HCT116 (cell line): ENCODE data around the gene TPH2. TPM values are rescaled to one million over a fixed set of nuclear protein-coding genes. Genes with fewer than 3 reads are reported as not detected.

ENCODE experiments used
- ATAC-seq: fragments of 200-7000 bp; cut with Tn5 transposase; 2 replicates; pipeline ENCODE4 v1.9.1; 2020; ENCODE audit warnings: mild to moderate bottlenecking, moderate library complexity
- BruUV-seq: library from RNA; stranded (reverse); fragments of 400-500 nt; replicated peaks from 2 replicates; lab custom pipeline; 2021; lab: Mats Ljungman, UMichigan
- CTCF ChIA-PET: fragments of 300-600 bp; sonication (Branson Sonifier 250); formaldehyde crosslinking; loops from one replicate; lab custom pipeline; 2021; ENCODE audit warnings: antibody characterized with exemption; lab: Charles Lee
- POLR2A ChIA-PET: fragments of 300-600, 350-600 bp; sonication (Branson Sonifier 250); formaldehyde crosslinking; loops from one replicate; lab custom pipeline; 2021; ENCODE audit warnings: antibody characterized with exemption; lab: Charles Lee
- RAD21 ChIA-PET, 2 experiments: fragments of 300-600 bp; sonication (Branson Sonifier 250); formaldehyde crosslinking; loops; one replicate each; lab custom pipeline; 2023; ENCODE audit warnings: low total read pairs in 2 of 2; ENCODE audit not compliant: uncharacterized antibody in 2 of 2, unreplicated experiment in 2 of 2, low non-redundant PET in 1 of 2; lab: Charles Lee
- DNase-seq: peaks from one replicate; pipeline ENCODE4 v3.0.0-alpha.2; 2010; ENCODE audit warnings: low read depth, low spot score
- H2AFZ ChIP-seq: fragments of 200-600 bp; shearing (Covaris generic), sonication (generic); 2 replicates; pipeline ENCODE4 v1.6.1; 2017; ENCODE audit warnings: low read depth, mixed run types, mixed read lengths, antibody characterized with exemption, low read length; ENCODE audit not compliant: poor library complexity, severe bottlenecking
- H3K27ac ChIP-seq: 2 replicates; pipeline ENCODE4 v1.5.1; 2012; ENCODE audit warnings: low read depth, low read length
- H3K27me3 ChIP-seq: fragments of 200-600 bp; sonication (generic); 2 replicates; pipeline ENCODE4 v1.6.1; 2016; ENCODE audit warnings: mixed run types, low read length, mixed read lengths; ENCODE audit not compliant: insufficient read depth
- H3K36me3 ChIP-seq, 2 experiments: fragments of 200-500 bp in 1 of 2; fragments of 200-600 bp in 1 of 2; sonication (Bioruptor generic) in 1 of 2; sonication (generic) in 1 of 2; 2 replicates each; pipeline versions ENCODE4 v1.5.1 to v1.6.1; 2014 to 2016; ENCODE audit warnings: low read length in 2 of 2, inconsistent platforms in 1 of 2, mixed read lengths in 1 of 2, mixed run types in 1 of 2; ENCODE audit not compliant: insufficient read depth in 2 of 2, control insufficient read depth in 1 of 2
- H3K4me1 ChIP-seq, 2 experiments: fragments of 200-600 bp in 1 of 2; sonication (generic) in 1 of 2; 2 replicates each; pipeline versions ENCODE4 v1.5.1 to v1.6.1; 2012 to 2017; ENCODE audit warnings: low read length in 2 of 2, inconsistent platforms in 1 of 2, mild to moderate bottlenecking in 1 of 2, mixed read lengths in 1 of 2, mixed run types in 1 of 2, moderate library complexity in 1 of 2; ENCODE audit not compliant: insufficient read depth in 2 of 2, control insufficient read depth in 1 of 2
- H3K4me2 ChIP-seq: fragments of 200-600 bp; sonication (generic); 2 replicates; pipeline ENCODE4 v1.6.1; 2017; ENCODE audit warnings: mixed run types, low read length, mixed read lengths
- H3K4me3 ChIP-seq, 2 experiments: fragments of 200-600 bp in 1 of 2; sonication (generic) in 1 of 2; replicated peaks in 1 of 2; 2 replicates each; pipeline ENCODE4 v1.5.1; 2011 to 2016; ENCODE audit warnings: low read length in 2 of 2, control low read depth in 1 of 2, low read depth in 1 of 2, mild to moderate bottlenecking in 1 of 2, mixed read lengths in 1 of 2, mixed run types in 1 of 2
- H3K79me2 ChIP-seq: fragments of 200-600 bp; sonication (generic); 2 replicates; pipeline ENCODE4 v1.6.1; 2017; ENCODE audit warnings: mild to moderate bottlenecking, mixed run types, low read length, moderate library complexity, mixed read lengths; ENCODE audit not compliant: insufficient read depth
- H3K9ac ChIP-seq: fragments of 200-600 bp; sonication (generic); 2 replicates; pipeline ENCODE4 v1.6.1; 2016; ENCODE audit warnings: low read length, mixed read lengths
- H3K9me2 ChIP-seq: fragments of 200-600 bp; sonication (generic), shearing (Covaris generic); 2 replicates; pipeline ENCODE4 v1.6.1; 2017; ENCODE audit warnings: mixed run types, mild to moderate bottlenecking, moderate library complexity; ENCODE audit not compliant: insufficient read depth
- H3K9me3 ChIP-seq, 2 experiments: fragments of 200-500 bp in 1 of 2; fragments of 200-600 bp in 1 of 2; sonication (Bioruptor generic) in 1 of 2; sonication (generic) in 1 of 2; 2 replicates each; pipeline ENCODE4 v1.6.1; 2014 to 2017; ENCODE audit warnings: low read length in 2 of 2, mixed read lengths in 2 of 2, inconsistent platforms in 1 of 2, low read depth in 1 of 2, mild to moderate bottlenecking in 1 of 2, mixed run types in 1 of 2, moderate library complexity in 1 of 2; ENCODE audit not compliant: control insufficient read depth in 1 of 2, insufficient read depth in 1 of 2
- H4K20me1 ChIP-seq: fragments of 200-600 bp; sonication (generic), shearing (Covaris generic); 2 replicates; pipeline ENCODE4 v1.6.1; 2017; ENCODE audit warnings: mixed run types, mild to moderate bottlenecking, moderate library complexity; ENCODE audit not compliant: insufficient read depth
- ATF3 ChIP-seq: IDR thresholded peaks from 2 replicates; pipeline ENCODE4 v1.6.1; 2012
- CEBPB ChIP-seq: IDR thresholded peaks from 2 replicates; pipeline ENCODE4 v1.6.1; 2012; ENCODE audit warnings: low read depth
- EGR1 ChIP-seq: IDR thresholded peaks from 2 replicates; pipeline ENCODE4 v1.6.1; 2012; ENCODE audit warnings: low read depth
- ELF1 ChIP-seq: IDR thresholded peaks from 2 replicates; pipeline ENCODE4 v1.6.1; 2012; ENCODE audit warnings: low read depth, borderline replicate concordance
- EZH2phosphoT487 ChIP-seq: fragments of 200-600 bp; IDR thresholded peaks from 2 replicates; pipeline ENCODE4 v1.6.1; 2018; ENCODE audit warnings: antibody characterized with exemption, borderline replicate concordance
- FOSL1 ChIP-seq: IDR thresholded peaks from 2 replicates; pipeline ENCODE4 v1.6.1; 2012; ENCODE audit warnings: low read depth
- JUND ChIP-seq: IDR thresholded peaks from 2 replicates; pipeline ENCODE4 v1.6.1; 2012
- MAX ChIP-seq: IDR thresholded peaks from 2 replicates; pipeline ENCODE4 v1.6.1; 2012
- POLR2A ChIP-seq: IDR thresholded peaks from 2 replicates; pipeline ENCODE4 v1.7.0; 2011; ENCODE audit warnings: borderline replicate concordance; ENCODE audit not compliant: insufficient read depth, insufficient read length; ENCODE audit errors: extremely low read depth
- POLR2AphosphoS5 ChIP-seq: IDR thresholded peaks from 2 replicates; pipeline ENCODE4 v1.6.1; 2011; ENCODE audit warnings: mild to moderate bottlenecking, low read depth, low read length, moderate library complexity
- RAD21 ChIP-seq: IDR thresholded peaks from 2 replicates; pipeline ENCODE4 v1.6.1; 2012; ENCODE audit warnings: low read depth, mild to moderate bottlenecking
- REST ChIP-seq: IDR thresholded peaks from 2 replicates; pipeline ENCODE4 v1.6.1; 2012; ENCODE audit warnings: low read depth
- SIN3A ChIP-seq: IDR thresholded peaks from 2 replicates; pipeline ENCODE4 v1.6.1; 2012; ENCODE audit warnings: low read depth
- SP1 ChIP-seq: IDR thresholded peaks from 2 replicates; pipeline ENCODE4 v1.6.1; 2012; ENCODE audit warnings: low read depth
- SRF ChIP-seq: IDR thresholded peaks from 2 replicates; pipeline ENCODE4 v1.6.1; 2012; ENCODE audit warnings: low read depth
- TCF7L2 ChIP-seq: IDR thresholded peaks from 2 replicates; pipeline ENCODE4 v1.7.0; 2011; ENCODE audit warnings: borderline replicate concordance, inconsistent platforms; ENCODE audit not compliant: insufficient read depth, insufficient read length; ENCODE audit errors: extremely low read depth
- YY1 ChIP-seq: IDR thresholded peaks from 2 replicates; pipeline ENCODE4 v1.6.1; 2011; ENCODE audit warnings: low read length, low read depth, moderate library complexity, mild to moderate bottlenecking; ENCODE audit not compliant: insufficient replicate concordance; ENCODE audit errors: extremely low read depth
- ZBTB33 ChIP-seq: IDR thresholded peaks from 2 replicates; pipeline ENCODE4 v1.6.1; 2011; ENCODE audit warnings: mild to moderate bottlenecking, low read length, moderate library complexity; ENCODE audit not compliant: insufficient replicate concordance; ENCODE audit errors: extremely low read depth
- ZFX ChIP-seq: fragments of 450-650 bp; IDR thresholded peaks from 2 replicates; pipeline ENCODE4 v1.6.1; 2017
- ZNF274 ChIP-seq: fragments of 200-500 bp; sonication (Bioruptor generic); IDR thresholded peaks from 2 replicates; pipeline ENCODE4 v1.6.1; 2014; ENCODE audit warnings: mild to moderate bottlenecking, low read depth, low read length, inconsistent platforms
- intact Hi-C: fragments of 100-400 bp; cut with micrococcal nuclease; formaldehyde crosslinking; loops from 2 replicates; pipeline ENCODE4 v1.10.0; 2022
- total RNA-seq: library from RNA; stranded (reverse); gene quantifications from one replicate; pipeline ENCODE4 v1.2.1, GENCODE V29; 2021; ENCODE audit not compliant: unreplicated experiment

Gene TPH2
- total RNA-seq, 1 experiment from 2014 or later = not detected

GRCh38 chr12:72071030-72071429, 132.4 kb downstream of the TPH2 start:
- Histone ChIP-seq H3K4me1 (no peaks in the 10 kb centered on the region), H3K36me3 (no peaks in the 10 kb centered on the region), H3K9me3 (no peaks in the 10 kb centered on the region), H3K9ac (no peak overlapping the region), H3K9me2 (no peaks in the 10 kb centered on the region), H2AFZ (no peak overlapping the region), H3K27me3 (no peaks in the 10 kb centered on the region), H4K20me1 (no peaks in the 10 kb centered on the region), H3K79me2 (no peaks in the 10 kb centered on the region), H3K4me2 (no peak overlapping the region), H3K4me3 (no peak overlapping the region), H3K27ac (no peak overlapping the region)
- intact Hi-C loops = no loop called here
- POLR2A ChIA-PET = no interaction called here
- DNase-seq = no peak
- no peak for ATAC-seq
- no TSS peak for BruUV-seq
- CTCF ChIA-PET = no interaction called here
- RAD21 ChIA-PET = no interaction called here
- TF ChIP-seq EZH2phosphoT487 (no peak), CEBPB (no peak), SP1 (no peak), POLR2A (no peak), FOSL1 (no peak), ELF1 (no peak), ZNF274 (no peak), ZBTB33 (no peak), ATF3 (no peak), TCF7L2 (no peak), SRF (no peak), POLR2AphosphoS5 (no peak), MAX (no peak), YY1 (no peak), SIN3A (no peak), JUND (no peak), REST (no peak), EGR1 (no peak), ZFX (no peak), RAD21 (no peak)
